AG04449 (cell line): ENCODE measurements around the gene RASSF7.
A peak's percentile ranks its signal among the peaks of the same experiment; 100 is the strongest.
"Not testable (repeated sequence)": the region's sequence is repeated elsewhere in the genome, so short reads cannot be mapped to it uniquely, and the experiment has no call there.

Experiments
- CTCF ChIA-PET: fragments of 350-600 bp; formaldehyde crosslinking; extraction: SDS; loops from one replicate; lab custom pipeline; 2021; ENCODE audit warnings: antibody characterized with exemption; lab: Yijun Ruan, JAX
- POLR2A ChIA-PET: fragments of 400-600, 350-600 bp; formaldehyde crosslinking; extraction: SDS; loops from one replicate; lab custom pipeline; 2020; ENCODE audit warnings: antibody characterized with exemption, inconsistent platforms; lab: Yijun Ruan, JAX
- DNase-seq: peaks from one replicate; pipeline ENCODE4 v3.0.0-alpha.2; 2010; ENCODE audit warnings: low read depth, low spot score
- H3K4me3 ChIP-seq: 2 replicates; pipeline ENCODE4 v1.5.1; 2011; ENCODE audit warnings: low read depth, mild to moderate bottlenecking, control low read depth, low read length
- TF ChIP-seq, protein P1 (sequence below): IDR thresholded peaks from one replicate; pipeline ENCODE4 v1.5.1; 2011; ENCODE audit warnings: mild to moderate bottlenecking, moderate library complexity, low read length, control low read depth, inconsistent platforms; ENCODE audit not compliant: insufficient read depth; ENCODE audit errors: missing control alignments

RASSF7 gene

DNA sequence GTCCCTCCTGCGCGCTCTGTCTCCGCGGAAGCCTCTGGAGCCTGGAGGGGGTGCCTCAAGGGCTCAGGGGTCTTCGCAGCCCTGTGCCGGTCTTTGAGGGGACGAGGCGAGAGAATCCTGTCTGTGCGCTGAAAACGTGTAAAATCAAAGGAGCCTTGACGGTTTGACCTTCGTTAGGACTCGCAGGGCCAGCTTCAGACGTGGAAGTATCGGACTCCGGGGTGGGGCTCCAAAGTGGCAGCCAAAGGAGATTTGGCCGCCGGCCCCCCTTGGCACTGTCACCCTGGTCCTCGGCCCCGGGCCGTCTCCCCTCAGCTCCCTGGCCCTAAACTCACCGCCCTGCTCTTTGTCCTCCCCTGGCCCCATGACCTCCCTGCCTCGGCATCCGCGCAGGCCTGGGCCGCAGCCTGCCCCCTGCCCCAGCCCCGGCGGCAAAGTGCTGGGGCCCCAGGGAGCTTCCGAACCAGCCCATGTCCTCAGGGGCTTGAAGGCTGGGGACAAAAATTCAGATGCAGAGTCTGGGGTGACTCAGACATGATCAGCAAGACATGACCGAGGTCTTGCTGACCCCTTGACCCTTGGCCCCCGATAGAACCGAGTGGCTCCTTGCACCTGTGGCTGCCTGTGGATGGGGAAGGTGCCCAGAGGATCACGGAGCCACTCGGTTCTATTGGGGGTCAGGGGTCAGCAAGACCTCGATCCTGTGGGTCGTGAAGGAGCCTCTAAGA lies 8.6 kb downstream of the RASSF7 start:
- TF ChIP-seq, protein P1, sequence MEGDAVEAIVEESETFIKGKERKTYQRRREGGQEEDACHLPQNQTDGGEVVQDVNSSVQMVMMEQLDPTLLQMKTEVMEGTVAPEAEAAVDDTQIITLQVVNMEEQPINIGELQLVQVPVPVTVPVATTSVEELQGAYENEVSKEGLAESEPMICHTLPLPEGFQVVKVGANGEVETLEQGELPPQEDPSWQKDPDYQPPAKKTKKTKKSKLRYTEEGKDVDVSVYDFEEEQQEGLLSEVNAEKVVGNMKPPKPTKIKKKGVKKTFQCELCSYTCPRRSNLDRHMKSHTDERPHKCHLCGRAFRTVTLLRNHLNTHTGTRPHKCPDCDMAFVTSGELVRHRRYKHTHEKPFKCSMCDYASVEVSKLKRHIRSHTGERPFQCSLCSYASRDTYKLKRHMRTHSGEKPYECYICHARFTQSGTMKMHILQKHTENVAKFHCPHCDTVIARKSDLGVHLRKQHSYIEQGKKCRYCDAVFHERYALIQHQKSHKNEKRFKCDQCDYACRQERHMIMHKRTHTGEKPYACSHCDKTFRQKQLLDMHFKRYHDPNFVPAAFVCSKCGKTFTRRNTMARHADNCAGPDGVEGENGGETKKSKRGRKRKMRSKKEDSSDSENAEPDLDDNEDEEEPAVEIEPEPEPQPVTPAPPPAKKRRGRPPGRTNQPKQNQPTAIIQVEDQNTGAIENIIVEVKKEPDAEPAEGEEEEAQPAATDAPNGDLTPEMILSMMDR = no peak
- no peak for DNase-seq
- peak overlapping the region; percentile 65 for H3K4me3 ChIP-seq
- POLR2A ChIA-PET = interaction anchor here (0.6 kb wide), 1 partner anchor 18 kb away, joined by 3 read pairs; no protein-coding TSS in a partner anchor
- CTCF ChIA-PET = interaction anchor here (0.6 to 1.1 kb wide), 2 partner anchors 22 to 279 kb away, joined by 3 read pairs; no protein-coding TSS in a partner anchor

DNA sequence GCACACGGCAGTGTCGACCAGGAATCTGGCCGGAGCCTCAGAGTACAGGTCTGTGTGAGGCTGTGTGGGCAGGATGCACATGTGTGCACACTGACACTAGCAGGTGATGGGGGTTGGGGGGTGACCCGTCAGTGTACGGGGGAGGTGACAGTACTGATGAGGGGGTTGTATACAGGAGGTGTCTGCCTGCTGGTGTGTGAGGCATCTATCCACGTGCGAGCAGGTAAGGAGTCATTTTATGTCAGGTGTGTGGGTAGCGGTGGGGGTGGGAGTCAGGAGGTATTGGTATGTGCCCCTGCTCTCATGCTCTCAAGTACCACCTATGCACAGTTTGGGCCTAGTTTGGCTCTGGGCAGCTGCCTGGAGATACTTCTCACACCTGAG lies 11.0 kb downstream of the RASSF7 start:
- TF ChIP-seq, protein P1 = no peak
- ChIA-PET POLR2A (no interaction called here), CTCF (no interaction called here)
- no peak overlapping the region for H3K4me3 ChIP-seq
- DNase-seq = no peak

DNA sequence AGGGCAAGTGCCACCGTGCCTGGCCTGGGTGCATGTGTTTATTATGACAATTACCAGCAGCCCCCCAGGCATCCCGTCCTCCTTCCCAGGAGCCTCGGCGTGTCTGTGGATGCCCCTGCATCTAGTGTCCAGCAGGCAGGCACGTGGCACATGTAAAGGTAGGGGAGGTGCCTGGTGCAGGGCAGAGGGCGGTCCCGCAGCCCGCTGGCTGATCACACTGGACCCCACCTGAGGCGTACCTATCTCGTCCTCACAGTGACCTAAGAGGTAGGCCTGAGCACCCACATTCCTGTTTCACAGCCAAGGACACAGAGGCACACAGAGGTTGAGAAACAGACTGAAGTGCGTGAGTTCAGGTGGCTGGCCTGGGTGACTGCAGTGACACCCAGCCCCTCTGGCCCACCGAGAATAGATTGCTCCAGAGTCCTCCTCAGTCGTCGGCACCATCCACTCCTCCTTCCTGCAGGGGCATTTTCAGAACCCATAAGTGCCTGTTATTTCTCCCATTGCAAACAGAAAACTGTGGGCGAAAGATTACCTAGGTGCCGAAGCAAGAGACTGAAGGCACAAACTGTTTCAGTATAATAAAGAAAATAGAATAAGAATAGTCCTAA lies 12.5 kb downstream of the RASSF7 start:
- DNase-seq = no peak
- TF ChIP-seq, protein P1 = no peak
- POLR2A ChIA-PET = no interaction called here
- no peak overlapping the region for H3K4me3 ChIP-seq
- CTCF ChIA-PET = no interaction called here

DNA sequence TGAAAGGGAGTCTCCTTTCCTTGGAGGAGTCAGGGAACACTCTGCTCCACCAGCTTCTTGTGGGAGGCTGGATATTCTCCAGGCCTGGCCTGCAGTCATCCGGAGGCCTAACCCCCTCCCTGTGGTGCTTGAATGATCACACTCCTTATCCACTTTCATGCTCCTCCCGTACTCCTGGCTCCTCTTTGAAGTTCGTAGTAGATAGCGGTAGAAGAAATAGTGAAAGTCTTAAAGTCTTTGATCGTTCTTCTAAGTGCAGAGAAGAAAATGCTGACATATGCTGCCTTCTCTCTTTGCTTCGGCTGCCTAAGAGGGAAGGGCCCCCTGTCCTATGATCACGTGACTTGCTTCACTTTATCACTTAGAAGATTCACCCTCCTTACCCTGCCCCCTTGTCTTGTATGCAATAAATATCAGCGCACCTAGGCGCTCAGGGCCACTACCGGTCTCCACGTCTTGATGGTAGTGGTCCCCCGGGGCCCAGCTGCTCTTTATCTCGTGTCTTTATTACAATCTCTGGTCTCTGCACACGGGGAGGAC lies 13.3 kb downstream of the RASSF7 start:
- CTCF ChIA-PET, DNase-seq: not testable (repeated sequence)

DNA sequence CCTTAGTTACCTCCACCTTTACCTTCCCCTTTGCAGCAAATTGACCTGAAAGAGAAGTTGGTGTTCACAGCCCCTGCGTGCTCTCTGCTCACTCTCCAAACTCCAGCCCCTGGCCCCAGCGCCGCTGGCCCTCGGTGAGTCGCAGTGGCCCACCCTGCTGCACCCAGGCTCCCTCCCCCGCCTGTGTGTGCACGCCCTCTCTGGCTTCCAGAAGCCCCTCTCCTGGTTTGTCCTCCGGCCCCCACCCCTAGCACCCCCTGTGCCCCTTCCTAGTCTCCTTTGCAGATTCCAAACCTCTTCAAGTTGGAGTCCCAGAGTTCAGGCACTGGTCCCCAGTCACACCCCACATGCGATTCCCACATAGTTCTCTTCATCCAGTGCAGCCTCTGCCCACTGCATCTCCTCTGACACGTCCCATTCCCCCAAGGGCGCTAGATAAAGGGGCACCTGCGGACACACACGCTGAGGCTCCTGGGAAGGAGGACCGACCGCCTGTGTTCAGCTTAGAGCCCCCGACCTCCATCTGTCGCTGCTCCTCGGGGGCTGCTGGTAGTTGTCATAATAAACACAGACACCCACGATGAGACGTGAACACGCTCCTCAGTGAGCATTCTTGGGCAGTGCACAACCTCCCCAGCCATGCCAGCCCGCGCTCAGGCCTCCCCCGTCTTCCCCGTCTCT lies 14.0 kb downstream of the RASSF7 start:
- no peak for DNase-seq
- TF ChIP-seq, protein P1 = no peak
- ChIA-PET POLR2A (interaction anchor here (1.1 to 1.4 kb wide), 4 partner anchors 13 to 122 kb away, joined by 4 read pairs; partner anchors contain the start of gene HRAS), CTCF (no interaction called here)
- H3K4me3 ChIP-seq = peak overlapping the region; percentile 72

More for the DNA sequence above, 13.3 kb downstream of the RASSF7 start:
- POLR2A ChIA-PET, H3K4me3 ChIP-seq: not testable (repeated sequence)

DNA sequence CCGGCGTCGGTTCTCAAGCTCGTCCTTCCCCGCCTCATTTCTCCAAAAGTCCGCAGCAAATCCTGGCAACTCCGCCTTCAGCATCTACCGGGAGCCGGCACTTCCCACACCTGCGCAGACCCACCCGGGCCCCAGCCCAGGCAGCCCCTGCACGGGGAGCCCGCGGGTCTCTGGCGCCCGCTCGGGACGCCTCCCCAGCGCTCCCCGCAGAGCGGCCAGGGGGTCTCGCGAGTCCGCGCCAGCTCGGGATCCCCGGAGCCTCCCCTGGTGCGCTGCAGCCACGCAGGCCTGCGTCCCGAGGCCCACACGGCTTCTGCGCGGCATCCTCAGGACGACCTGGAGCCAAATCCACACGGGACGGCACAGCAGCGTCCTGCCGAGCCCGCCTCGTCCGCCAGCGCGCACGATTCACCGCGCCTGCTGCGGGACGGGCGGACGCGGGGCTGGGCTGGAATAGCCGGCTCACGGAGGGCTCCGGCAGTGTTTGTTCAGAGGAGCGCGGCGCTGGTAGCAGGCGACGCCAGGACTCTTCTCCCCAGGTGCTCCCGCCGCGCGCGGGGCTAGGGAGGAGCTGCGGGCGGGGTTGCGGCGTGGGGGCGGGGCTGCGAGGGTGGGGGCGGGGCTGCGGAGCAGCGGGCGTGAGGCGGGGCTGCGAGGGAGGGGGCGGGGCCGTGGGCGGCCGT lies 14.7 kb downstream of the RASSF7 start:
- H3K4me3 ChIP-seq = peak overlapping the region; percentile 72
- DNase-seq = no peak
- CTCF ChIA-PET = interaction anchor here (0.8 to 0.9 kb wide), 2 partner anchors 16 to 21 kb away, joined by 3 to 4 read pairs; partner anchors contain the start of gene LMNTD2
- POLR2A ChIA-PET = interaction anchor here (0.9 to 1.4 kb wide), 6 partner anchors 10 to 121 kb away, joined by 3 to 4 read pairs (median 4); partner anchors contain the start of gene HRAS
- TF ChIP-seq, protein P1 = no peak
